ENCODE results near the gene STKLD1.

DNA sequence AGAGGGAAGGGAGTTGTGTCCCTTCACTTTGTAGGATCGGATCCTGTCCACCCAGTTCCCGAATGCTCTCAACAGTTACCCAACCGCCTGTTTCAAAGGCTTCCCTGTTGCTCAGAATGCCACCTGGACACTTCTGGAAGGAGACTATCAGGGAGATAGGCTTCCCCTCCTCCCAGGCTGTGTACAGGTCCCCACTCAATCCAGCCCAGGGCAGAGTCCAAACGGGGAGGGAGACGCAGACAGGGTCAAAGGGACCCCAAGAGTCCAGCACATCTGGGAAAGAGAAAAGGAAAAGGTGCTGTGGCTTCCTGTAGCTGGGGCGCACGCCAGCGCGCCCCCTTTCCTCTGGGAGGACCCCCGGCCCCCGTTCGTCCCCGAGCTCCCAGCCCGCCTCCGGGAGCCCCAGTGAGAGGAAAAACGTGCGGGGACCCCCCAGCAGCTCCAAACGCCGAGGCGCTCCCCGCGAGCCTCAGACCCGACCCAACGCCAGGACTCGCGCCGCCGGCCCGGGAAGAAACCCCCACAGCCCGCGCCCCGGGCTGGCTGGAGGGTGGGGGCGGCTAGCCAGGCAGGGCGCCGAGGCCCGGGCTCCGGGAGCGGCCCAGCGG, 946 bp upstream of the STKLD1 start:
- peak in 2 of 3 donors; percentile 52 to 58 for TF ChIP-seq POLR2A (IDR thresholded peaks at IDR 0.05)
- TF ChIP-seq, protein P1, sequence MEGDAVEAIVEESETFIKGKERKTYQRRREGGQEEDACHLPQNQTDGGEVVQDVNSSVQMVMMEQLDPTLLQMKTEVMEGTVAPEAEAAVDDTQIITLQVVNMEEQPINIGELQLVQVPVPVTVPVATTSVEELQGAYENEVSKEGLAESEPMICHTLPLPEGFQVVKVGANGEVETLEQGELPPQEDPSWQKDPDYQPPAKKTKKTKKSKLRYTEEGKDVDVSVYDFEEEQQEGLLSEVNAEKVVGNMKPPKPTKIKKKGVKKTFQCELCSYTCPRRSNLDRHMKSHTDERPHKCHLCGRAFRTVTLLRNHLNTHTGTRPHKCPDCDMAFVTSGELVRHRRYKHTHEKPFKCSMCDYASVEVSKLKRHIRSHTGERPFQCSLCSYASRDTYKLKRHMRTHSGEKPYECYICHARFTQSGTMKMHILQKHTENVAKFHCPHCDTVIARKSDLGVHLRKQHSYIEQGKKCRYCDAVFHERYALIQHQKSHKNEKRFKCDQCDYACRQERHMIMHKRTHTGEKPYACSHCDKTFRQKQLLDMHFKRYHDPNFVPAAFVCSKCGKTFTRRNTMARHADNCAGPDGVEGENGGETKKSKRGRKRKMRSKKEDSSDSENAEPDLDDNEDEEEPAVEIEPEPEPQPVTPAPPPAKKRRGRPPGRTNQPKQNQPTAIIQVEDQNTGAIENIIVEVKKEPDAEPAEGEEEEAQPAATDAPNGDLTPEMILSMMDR (IDR thresholded peaks at IDR 0.05) = no peak

All from body of pancreas (tissue), 4 donors.